CD14-positive monocyte (primary cell): ENCODE data around the gene LGALS9C. TPM values are rescaled to one million over a fixed set of nuclear protein-coding genes. Genes with fewer than 3 reads are reported as not detected.
"Not testable (repeated sequence)": the region's sequence is repeated elsewhere in the genome, so short reads cannot be mapped to it uniquely, and the experiment has no call there.

Experiments used
- DNase-seq, 3 donors: peaks; one replicate each; pipeline ENCODE4 v3.0.0-alpha.2; 2011 to 2022
- H2AFZ ChIP-seq: 2 replicates; pipeline ENCODE4 v1.6.0; 2012; ENCODE audit warnings: mild to moderate bottlenecking, low read depth, low read length, inconsistent platforms; ENCODE audit not compliant: insufficient read depth, poor library complexity, severe bottlenecking
- H3K27ac ChIP-seq, 2 donors: 1 replicate in 1 of 2; 2 replicates in 1 of 2; pipeline ENCODE4 v1.5.1; 2012 to 2013; ENCODE audit warnings: low read length in 2 of 2, control low read depth in 1 of 2, inconsistent platforms in 1 of 2, low read depth in 1 of 2, mild to moderate bottlenecking in 1 of 2
- H3K27me3 ChIP-seq, 2 donors: one replicate each; pipeline versions ENCODE4 v1.6.0 to v1.6.1; 2011 to 2013; ENCODE audit warnings: low read length in 2 of 2; ENCODE audit not compliant: control insufficient read depth in 2 of 2, insufficient read depth in 2 of 2
- H3K36me3 ChIP-seq, 2 donors: replicated peaks in 1 of 2; 1 replicate in 1 of 2; 2 replicates in 1 of 2; pipeline versions ENCODE4 v1.5.1 to v1.6.1; 2012 to 2013; ENCODE audit warnings: low read length in 2 of 2, control low read depth in 1 of 2, inconsistent platforms in 1 of 2, mild to moderate bottlenecking in 1 of 2; ENCODE audit not compliant: insufficient read depth in 2 of 2, control insufficient read depth in 1 of 2
- H3K4me1 ChIP-seq, 2 donors: 1 replicate in 1 of 2; 2 replicates in 1 of 2; pipeline versions ENCODE4 v1.5.1 to v1.6.1; 2012 to 2013; ENCODE audit warnings: low read length in 2 of 2, control low read depth in 1 of 2, inconsistent platforms in 1 of 2, mild to moderate bottlenecking in 1 of 2, moderate library complexity in 1 of 2; ENCODE audit not compliant: insufficient read depth in 2 of 2, control insufficient read depth in 1 of 2
- H3K4me2 ChIP-seq: replicated peaks from 2 replicates; pipeline ENCODE3; 2012; ENCODE audit warnings: low read length, moderate library complexity, mild to moderate bottlenecking; ENCODE audit not compliant: poor library complexity, severe bottlenecking; ENCODE audit errors: extremely low read depth
- H3K4me3 ChIP-seq, 3 experiments: fragments of 200-600 bp in 1 of 3; sonication (generic) in 1 of 3; replicated peaks in 1 of 3; 1 replicate in 2 of 3; 2 replicates in 1 of 3; pipeline ENCODE4 v1.5.1; 2011 to 2013; ENCODE audit warnings: low read length in 3 of 3, mild to moderate bottlenecking in 3 of 3, control low read depth in 2 of 3, low read depth in 2 of 3, inconsistent platforms in 1 of 3, moderate library complexity in 1 of 3
- H3K79me2 ChIP-seq: 2 replicates; pipeline ENCODE4 v1.6.0; 2012; ENCODE audit warnings: mild to moderate bottlenecking, control low read depth, inconsistent platforms, low read length, moderate library complexity; ENCODE audit not compliant: insufficient read depth
- H3K9ac ChIP-seq: 2 replicates; pipeline ENCODE4 v1.6.0; 2017; ENCODE audit warnings: low read length, mild to moderate bottlenecking; ENCODE audit not compliant: insufficient read depth, poor library complexity, severe bottlenecking
- H3K9me3 ChIP-seq, 2 donors: replicated peaks in 1 of 2; 1 replicate in 1 of 2; 2 replicates in 1 of 2; pipeline versions ENCODE4 v1.5.1 to v1.6.1; 2012 to 2013; ENCODE audit warnings: low read length in 2 of 2, control low read depth in 1 of 2; ENCODE audit not compliant: control insufficient read depth in 1 of 2, insufficient read depth in 1 of 2
- H4K20me1 ChIP-seq: 2 replicates; pipeline ENCODE4 v1.6.0; 2012; ENCODE audit warnings: mild to moderate bottlenecking, low read length, control low read depth, moderate library complexity; ENCODE audit not compliant: insufficient read depth
- H3K27ac Mint-ChIP-seq, 7 donors: one replicate each; pipeline ENCODE4 v1.8.0; 2020; ENCODE audit warnings: mild to moderate bottlenecking in 7 of 7, mixed read lengths in 7 of 7, moderate library complexity in 6 of 7, inconsistent platforms in 2 of 7
- H3K27me3 Mint-ChIP-seq, 3 donors: one replicate each; pipeline ENCODE4 v1.8.0; 2021 to 2022; ENCODE audit warnings: low read depth in 3 of 3, mild to moderate bottlenecking in 3 of 3, mixed read lengths in 3 of 3, moderate library complexity in 3 of 3, inconsistent platforms in 1 of 3
- H3K36me3 Mint-ChIP-seq, 2 donors: one replicate each; pipeline ENCODE4 v1.8.0; 2020; ENCODE audit warnings: mixed read lengths in 2 of 2, inconsistent platforms in 1 of 2, mild to moderate bottlenecking in 1 of 2
- H3K4me1 Mint-ChIP-seq: one replicate; pipeline ENCODE4 v1.8.0; 2020; ENCODE audit warnings: mild to moderate bottlenecking, mixed read lengths
- H3K4me3 Mint-ChIP-seq, 2 donors: one replicate each; pipeline ENCODE4 v1.8.0; 2020; ENCODE audit warnings: mild to moderate bottlenecking in 2 of 2, mixed read lengths in 2 of 2, moderate library complexity in 1 of 2
- H3K9me3 Mint-ChIP-seq, 7 donors: one replicate each; pipeline ENCODE4 v1.8.0; 2020 to 2022; ENCODE audit warnings: mixed read lengths in 7 of 7, mild to moderate bottlenecking in 6 of 7, moderate library complexity in 6 of 7, inconsistent platforms in 2 of 7
- WGBS: methylation state at CpG from one replicate; pipeline ENCODE4 v1.1.5; 2013; ENCODE audit warnings: missing lambda C conversion rate; ENCODE audit not compliant: insufficient coverage; 5-methylcytosine and 5-hydroxymethylcytosine counted together
- intact Hi-C, 2 donors: fragments of 100-400 bp; cut with micrococcal nuclease; formaldehyde crosslinking; loops; one replicate each; pipeline versions ENCODE4 v1.15.0 to v1.15.1; 2023
- polyA plus RNA-seq, 3 donors: library from polyadenylated mRNA; depleted of rRNA in 1 of 3; unstranded in 2 of 3; stranded (reverse) in 1 of 3; fragments of 300-500 nt in 2 of 3; fragments of >200 nt in 1 of 3; fragmentation: Illumina TruSeq in 2 of 3; gene quantifications; 1 replicate in 2 of 3; 2 replicates in 1 of 3; pipeline ENCODE4 v1.2.3, GENCODE V29; 2012 to 2021

Gene LGALS9C
- polyA plus RNA-seq, 3 donors, result 0.12 to 0.39 TPM; not detected in 1

DNA sequence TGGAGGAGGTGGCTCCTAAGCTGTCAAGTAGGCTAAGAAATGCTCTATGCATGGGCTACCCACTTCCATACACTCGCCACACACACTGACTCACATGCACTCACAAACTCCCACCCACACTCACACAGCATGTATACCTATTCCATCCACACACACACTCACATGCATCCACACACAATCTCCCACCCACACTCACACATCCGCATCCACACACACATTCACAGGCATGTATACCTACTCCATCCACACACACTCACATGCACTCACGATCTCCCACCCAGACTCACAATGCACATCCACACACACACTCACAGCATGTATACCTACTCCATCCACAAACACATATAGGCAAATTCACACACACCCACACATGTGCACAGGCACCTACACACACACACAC is 32.1 kb downstream of the LGALS9C start:
- intact Hi-C loops, DNase-seq: not testable (repeated sequence)

DNA sequence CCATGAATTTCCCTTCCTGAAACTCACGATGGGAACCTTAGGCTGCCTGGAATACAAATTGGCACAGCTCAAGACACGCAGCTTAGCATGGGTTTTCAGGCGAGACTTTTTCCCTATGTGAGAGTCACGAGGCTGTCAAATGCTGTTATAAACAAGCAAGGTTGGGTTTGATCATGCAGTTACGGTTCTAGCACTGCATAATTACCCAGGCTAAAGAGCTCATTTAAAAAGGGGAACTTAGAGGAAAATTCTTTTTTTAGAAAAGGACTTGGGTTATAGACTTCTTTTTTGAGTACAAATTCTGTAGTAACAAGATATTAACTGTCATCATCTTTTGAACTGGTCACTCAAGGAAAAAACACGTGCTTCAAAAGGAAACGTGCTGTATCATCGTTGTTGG is 44.5 kb downstream of the LGALS9C start:
- no CpG with 5 or more reads among the region's 8 CpGs for WGBS
- H4K20me1 ChIP-seq, H3K79me2 ChIP-seq, H3K4me1 ChIP-seq, H3K27me3 Mint-ChIP-seq, H3K9me3 Mint-ChIP-seq, H3K27ac ChIP-seq, H3K36me3 ChIP-seq, H3K4me3 ChIP-seq, H3K36me3 Mint-ChIP-seq, H3K27me3 ChIP-seq, intact Hi-C loops, H3K9me3 ChIP-seq, DNase-seq, H3K4me2 ChIP-seq, H3K4me1 Mint-ChIP-seq, H3K4me3 Mint-ChIP-seq, H3K9ac ChIP-seq, H2AFZ ChIP-seq: not testable (repeated sequence)
- H3K27ac Mint-ChIP-seq, result peak overlapping the region in 1 of 7 donors; percentile 75

More for the DNA sequence above, 32.1 kb downstream of the LGALS9C start:
- not testable (repeated sequence) for H3K9me3 ChIP-seq, H3K4me3 ChIP-seq, H3K9me3 Mint-ChIP-seq, H3K4me1 Mint-ChIP-seq, H3K36me3 Mint-ChIP-seq, H4K20me1 ChIP-seq, H3K27me3 ChIP-seq, H3K4me2 ChIP-seq, H3K4me1 ChIP-seq, H3K27me3 Mint-ChIP-seq, H3K27ac Mint-ChIP-seq, H3K27ac ChIP-seq, H3K79me2 ChIP-seq, H3K4me3 Mint-ChIP-seq, H2AFZ ChIP-seq, H3K9ac ChIP-seq, H3K36me3 ChIP-seq
- 89% methylated on average over 3 of the region's 3 CpGs for WGBS

DNA sequence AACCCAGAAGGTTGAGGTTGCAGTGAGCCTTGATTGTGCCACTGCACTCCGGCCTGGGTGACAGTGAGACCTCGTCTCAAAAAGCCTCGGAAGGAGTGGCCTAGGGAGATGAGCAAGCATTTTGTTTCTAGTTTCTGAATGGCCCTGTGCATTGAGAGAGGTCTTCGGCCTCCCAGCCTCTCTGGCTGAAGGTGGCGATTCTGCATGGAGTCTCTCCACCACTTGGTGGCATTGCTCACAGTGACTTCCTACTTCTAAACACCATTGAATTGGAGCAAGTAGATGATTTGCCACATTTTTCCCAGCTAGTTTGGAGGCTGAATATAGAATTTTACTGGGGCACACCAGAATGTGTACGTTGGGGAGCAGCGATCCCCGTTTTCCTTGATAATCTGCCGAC is 48.4 kb downstream of the LGALS9C start:
- H3K4me1 ChIP-seq, H3K9me3 Mint-ChIP-seq, H3K27ac Mint-ChIP-seq, H3K27me3 ChIP-seq, H3K27ac ChIP-seq, H3K79me2 ChIP-seq, H3K9ac ChIP-seq, H2AFZ ChIP-seq, H3K36me3 ChIP-seq, H3K36me3 Mint-ChIP-seq, H3K4me2 ChIP-seq, H4K20me1 ChIP-seq, intact Hi-C loops, H3K27me3 Mint-ChIP-seq, H3K9me3 ChIP-seq, DNase-seq, H3K4me3 Mint-ChIP-seq, H3K4me3 ChIP-seq, H3K4me1 Mint-ChIP-seq: not testable (repeated sequence)
- no CpG with 5 or more reads among the region's 9 CpGs for WGBS

DNA sequence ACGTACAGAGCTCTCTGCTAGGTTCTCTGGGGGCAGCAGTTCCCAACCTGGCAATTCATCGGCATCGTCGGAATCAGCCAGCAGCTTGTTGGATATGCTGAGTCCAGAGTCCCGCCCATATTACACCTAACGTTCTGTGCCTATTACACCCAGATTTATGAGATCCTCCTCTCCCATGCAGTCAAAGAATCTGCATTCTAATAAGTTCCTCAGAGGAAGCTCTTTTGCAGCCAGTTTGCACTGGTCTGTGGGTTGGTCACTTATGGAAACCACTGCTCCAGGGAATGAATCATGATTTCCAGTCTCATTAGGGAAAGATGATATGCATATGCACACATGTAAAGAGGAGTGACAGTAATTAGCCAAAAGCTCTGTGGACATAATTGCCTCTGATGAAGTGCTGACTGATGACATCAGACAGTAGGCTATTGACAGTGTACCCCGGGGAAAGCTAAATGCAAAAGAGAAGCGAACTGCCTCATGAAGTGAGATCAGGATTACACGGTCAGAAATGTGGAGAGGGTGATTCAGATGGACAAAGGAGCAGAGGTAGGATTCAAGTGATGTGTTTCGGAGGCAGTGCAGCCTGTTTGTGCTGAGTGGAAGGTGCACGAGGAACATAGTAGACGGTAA is 49.7 kb downstream of the LGALS9C start:
- H3K4me2 ChIP-seq, H3K27me3 Mint-ChIP-seq, H3K9me3 ChIP-seq, H3K36me3 ChIP-seq, H3K4me3 ChIP-seq, H3K9me3 Mint-ChIP-seq, H3K36me3 Mint-ChIP-seq, intact Hi-C loops, H3K27me3 ChIP-seq, H4K20me1 ChIP-seq, H3K9ac ChIP-seq, H3K4me1 ChIP-seq, H2AFZ ChIP-seq, DNase-seq, H3K4me1 Mint-ChIP-seq, H3K4me3 Mint-ChIP-seq, H3K79me2 ChIP-seq, H3K27ac ChIP-seq: not testable (repeated sequence)
- H3K27ac Mint-ChIP-seq, result peak overlapping the region in 1 of 7 donors; percentile 38
- no CpG with 5 or more reads among the region's 12 CpGs for WGBS
